ENCODE measurements around the gene NAA25.

- TF ChIP-seq CTCF (IDR thresholded peaks at IDR 0.05) (no peak), POLR2A (IDR thresholded peaks at IDR 0.05) (no peak)
Measured at GRCh38 chr12:112035219-112035785, 73.3 kb downstream of the NAA25 start.
